ENCODE measurements around the gene SAPCD1.
A peak's percentile ranks its signal among the peaks of the same experiment; 100 is the strongest.

Gene SAPCD1

DNA sequence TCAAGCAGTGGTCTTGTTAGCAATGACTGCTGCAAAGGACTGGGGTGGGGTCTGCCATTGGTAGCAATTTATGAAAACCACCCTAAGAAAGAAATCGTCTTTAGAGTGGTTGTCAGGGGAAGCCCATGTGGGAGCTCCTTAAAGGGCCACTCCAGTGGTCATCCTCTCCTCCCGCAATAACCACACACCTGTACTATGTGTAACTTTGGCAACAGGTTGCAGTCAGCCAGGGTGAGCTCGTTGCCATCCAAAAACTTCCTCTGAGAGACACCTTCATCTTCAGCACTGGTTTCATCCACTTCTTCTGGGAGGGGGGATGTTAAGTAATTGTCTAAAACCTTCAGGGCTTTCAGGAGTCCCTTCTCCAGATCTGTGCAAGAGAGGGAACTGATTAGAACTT, 30.4 kb upstream of the SAPCD1 start:
- peaks cover 46% of the 10 kb centered on the region for H3K4me1 Mint-ChIP-seq
- peak overlapping the region; percentile 31 to 98 (median 54) for H3K4me3 Mint-ChIP-seq
- TF ChIP-seq, protein P1, sequence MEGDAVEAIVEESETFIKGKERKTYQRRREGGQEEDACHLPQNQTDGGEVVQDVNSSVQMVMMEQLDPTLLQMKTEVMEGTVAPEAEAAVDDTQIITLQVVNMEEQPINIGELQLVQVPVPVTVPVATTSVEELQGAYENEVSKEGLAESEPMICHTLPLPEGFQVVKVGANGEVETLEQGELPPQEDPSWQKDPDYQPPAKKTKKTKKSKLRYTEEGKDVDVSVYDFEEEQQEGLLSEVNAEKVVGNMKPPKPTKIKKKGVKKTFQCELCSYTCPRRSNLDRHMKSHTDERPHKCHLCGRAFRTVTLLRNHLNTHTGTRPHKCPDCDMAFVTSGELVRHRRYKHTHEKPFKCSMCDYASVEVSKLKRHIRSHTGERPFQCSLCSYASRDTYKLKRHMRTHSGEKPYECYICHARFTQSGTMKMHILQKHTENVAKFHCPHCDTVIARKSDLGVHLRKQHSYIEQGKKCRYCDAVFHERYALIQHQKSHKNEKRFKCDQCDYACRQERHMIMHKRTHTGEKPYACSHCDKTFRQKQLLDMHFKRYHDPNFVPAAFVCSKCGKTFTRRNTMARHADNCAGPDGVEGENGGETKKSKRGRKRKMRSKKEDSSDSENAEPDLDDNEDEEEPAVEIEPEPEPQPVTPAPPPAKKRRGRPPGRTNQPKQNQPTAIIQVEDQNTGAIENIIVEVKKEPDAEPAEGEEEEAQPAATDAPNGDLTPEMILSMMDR (IDR thresholded peaks at IDR 0.05; ENCODE audit: unreplicated experiment in 3 of 3) = no peak
- H3K36me3 Mint-ChIP-seq (ENCODE audit: low read depth) = peaks cover 56% of the 10 kb centered on the region
- H3K9me3 Mint-ChIP-seq = no peaks in the 10 kb centered on the region
- H3K27me3 Mint-ChIP-seq (ENCODE audit: low read depth) = no peaks in the 10 kb centered on the region
- H3K27ac Mint-ChIP-seq = peak overlapping the region in 2 of 3 experiments; percentile 15 to 28

DNA sequence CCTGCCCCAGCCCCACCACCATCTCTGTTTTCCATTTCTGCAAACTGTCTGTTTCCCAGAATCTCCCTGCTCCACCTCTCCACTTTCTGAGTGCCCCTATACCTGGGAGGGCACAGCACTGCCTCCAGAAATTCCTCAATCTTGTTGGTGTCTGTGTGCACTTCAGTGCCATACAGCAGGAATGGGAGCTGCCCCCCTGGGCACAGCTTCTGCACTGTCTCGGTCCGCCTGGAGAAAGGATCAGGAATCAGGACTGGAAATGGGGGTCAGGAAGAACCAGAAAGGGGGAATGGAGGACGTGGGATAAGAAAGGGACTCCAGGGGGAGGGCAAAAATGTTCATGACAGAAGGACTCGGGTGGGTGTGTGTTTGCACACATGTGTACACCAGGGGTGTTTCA, 28.7 kb upstream of the SAPCD1 start:
- H3K36me3 Mint-ChIP-seq (ENCODE audit: low read depth) = peaks cover 43% of the 10 kb centered on the region
- peaks cover 59% of the 10 kb centered on the region for H3K4me1 Mint-ChIP-seq
- peak overlapping the region in 2 of 3 experiments; percentile 100 for H3K27ac Mint-ChIP-seq
- no peaks in the 10 kb centered on the region for H3K9me3 Mint-ChIP-seq
- no peaks in the 10 kb centered on the region for H3K27me3 Mint-ChIP-seq (ENCODE audit: low read depth)
- peak overlapping the region; percentile 94 to 97 (median 95) for H3K4me3 Mint-ChIP-seq
- TF ChIP-seq, protein P1 (IDR thresholded peaks at IDR 0.05; ENCODE audit: unreplicated experiment in 3 of 3) = no peak

DNA sequence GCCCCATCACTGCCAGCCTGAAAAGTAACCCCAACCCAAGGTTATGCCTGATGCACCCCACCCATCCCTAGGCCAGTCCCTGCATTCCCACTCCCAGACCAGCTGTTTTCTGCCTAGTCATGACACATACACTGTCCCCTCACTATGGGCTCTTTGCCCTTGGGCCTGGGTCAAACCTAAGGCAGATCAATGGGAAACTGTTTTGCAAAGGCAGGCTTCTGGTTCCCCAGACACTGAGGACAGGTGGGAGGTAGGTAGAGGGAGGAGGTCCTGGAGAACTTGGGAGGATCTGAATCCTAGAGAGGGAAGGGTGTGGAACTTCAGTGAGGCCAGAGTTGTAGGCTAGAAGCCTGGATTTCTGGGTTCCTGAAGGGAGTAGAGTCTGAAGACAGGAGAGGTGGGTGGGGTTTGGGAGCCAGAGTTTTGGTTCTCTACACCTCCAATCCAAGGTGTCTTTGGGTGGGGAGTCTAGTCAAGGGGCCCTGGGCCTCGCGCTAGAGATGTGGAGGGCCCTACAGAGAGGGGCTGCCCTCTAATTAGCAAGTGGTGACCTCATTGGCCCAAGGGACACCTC, 28.1 kb upstream of the SAPCD1 start:
- TF ChIP-seq, protein P1 (IDR thresholded peaks at IDR 0.05; ENCODE audit: unreplicated experiment in 3 of 3) = no peak
- peaks cover 63% of the 10 kb centered on the region for H3K4me1 Mint-ChIP-seq
- no peaks in the 10 kb centered on the region for H3K27me3 Mint-ChIP-seq (ENCODE audit: low read depth)
- H3K36me3 Mint-ChIP-seq (ENCODE audit: low read depth) = peaks cover 37% of the 10 kb centered on the region
- no peaks in the 10 kb centered on the region for H3K9me3 Mint-ChIP-seq
- peak overlapping the region; percentile 94 to 97 (median 95) for H3K4me3 Mint-ChIP-seq
- H3K27ac Mint-ChIP-seq = peak overlapping the region; percentile 87 to 100 (median 100)

DNA sequence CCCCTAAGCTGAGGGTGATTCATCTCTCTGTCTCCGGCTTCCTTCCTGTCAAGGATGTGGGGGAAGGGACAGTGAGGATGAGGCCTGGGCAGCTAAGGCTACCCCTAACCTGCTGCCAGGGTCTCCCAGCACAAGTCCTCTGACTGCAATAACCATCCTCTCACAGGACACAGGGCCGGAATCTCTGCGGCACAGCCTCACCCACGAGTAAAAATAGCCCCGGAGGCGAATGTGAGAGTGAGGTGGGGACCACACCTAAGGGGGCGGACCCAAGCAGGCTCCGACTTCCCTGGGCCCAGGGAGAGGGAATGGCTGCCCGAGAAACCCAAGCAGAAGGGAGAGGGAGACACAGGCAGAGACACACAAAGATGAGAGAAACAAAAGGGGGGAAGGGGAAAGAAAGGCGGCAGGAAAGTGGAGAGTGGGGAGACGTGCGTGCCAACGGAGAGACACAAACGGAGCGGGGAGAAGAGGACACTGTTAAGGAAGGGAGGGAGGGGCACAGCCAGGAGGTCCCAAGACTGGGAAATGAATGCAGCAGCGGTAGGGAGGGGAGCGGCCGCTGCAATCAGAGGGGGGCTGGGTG, 27.5 kb upstream of the SAPCD1 start:
- TF ChIP-seq, protein P1 (IDR thresholded peaks at IDR 0.05; ENCODE audit: unreplicated experiment in 3 of 3) = no peak
- H3K4me3 Mint-ChIP-seq = peak overlapping the region; percentile 94 to 97 (median 95)
- H3K9me3 Mint-ChIP-seq = no peaks in the 10 kb centered on the region
- peaks cover 39% of the 10 kb centered on the region for H3K36me3 Mint-ChIP-seq (ENCODE audit: low read depth)
- peak overlapping the region; percentile 99 to 100 (median 100) for H3K27ac Mint-ChIP-seq
- H3K4me1 Mint-ChIP-seq = peaks cover 69% of the 10 kb centered on the region
- no peaks in the 10 kb centered on the region for H3K27me3 Mint-ChIP-seq (ENCODE audit: low read depth)

DNA sequence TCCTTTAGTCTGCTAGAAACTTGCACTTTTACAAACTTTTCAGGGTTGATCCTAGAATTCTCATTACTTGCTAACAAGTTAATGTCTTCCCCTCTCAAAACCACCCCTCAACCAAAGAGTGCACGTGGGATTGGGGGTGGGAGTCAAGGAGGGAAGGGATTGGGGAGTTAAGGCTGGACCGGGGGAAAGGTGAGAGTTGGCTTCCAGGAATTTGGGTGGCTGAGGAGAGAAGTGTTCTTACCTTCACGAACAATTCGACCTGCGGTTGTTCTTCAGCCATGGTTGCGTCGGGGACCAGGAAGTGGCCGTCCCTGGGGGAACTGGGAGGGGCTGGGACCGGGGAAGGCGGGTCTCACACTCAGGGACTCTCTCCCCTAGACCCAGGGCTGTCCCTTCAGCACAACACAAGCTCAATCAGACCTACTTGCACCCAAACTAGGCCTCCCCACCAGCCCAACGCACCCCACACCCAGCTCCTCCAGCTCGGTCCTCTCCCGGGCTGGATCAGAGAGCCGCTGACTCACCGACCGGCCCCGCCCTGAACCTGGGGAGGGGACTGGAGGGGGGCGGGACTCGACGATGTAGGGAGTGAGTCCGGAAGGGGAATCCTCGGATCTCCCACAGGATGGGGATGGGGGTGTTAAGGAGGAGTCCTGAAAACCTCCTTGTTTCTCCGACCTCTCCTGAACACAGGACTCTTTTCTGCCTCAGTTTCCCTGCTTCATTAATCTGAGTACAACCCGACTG, 26.3 kb upstream of the SAPCD1 start, which contains the start of gene CLIC1:
TSS of gene CLIC1 (minus strand) at position 510 of the 747 bp plus-strand sequence. CDS start at position 280, 230 bp downstream.
- H3K27ac Mint-ChIP-seq = peak within 1 kb of the TSS; percentile 99 to 100 (median 100)
- no peaks in the 10 kb centered on the region for H3K9me3 Mint-ChIP-seq
- no peaks in the 10 kb centered on the region for H3K27me3 Mint-ChIP-seq (ENCODE audit: low read depth)
- TF ChIP-seq, protein P1 (IDR thresholded peaks at IDR 0.05; ENCODE audit: unreplicated experiment in 3 of 3) = no peak
- peaks cover 33% of the 10 kb centered on the region for H3K36me3 Mint-ChIP-seq (ENCODE audit: low read depth)
- H3K4me1 Mint-ChIP-seq = peaks cover 60% of the 10 kb centered on the region
- H3K4me3 Mint-ChIP-seq = peak within 1 kb of the TSS; percentile 94 to 97 (median 95)

Measured in nephron (organoid).